ENCODE data around the gene ZNF764. TPM values are rescaled to one million over a fixed set of nuclear protein-coding genes. Genes with fewer than 3 reads are reported as not detected.

ZNF764 gene
- total RNA-seq, 1 experiment from 2014 or later, result 16.5 TPM

DNA sequence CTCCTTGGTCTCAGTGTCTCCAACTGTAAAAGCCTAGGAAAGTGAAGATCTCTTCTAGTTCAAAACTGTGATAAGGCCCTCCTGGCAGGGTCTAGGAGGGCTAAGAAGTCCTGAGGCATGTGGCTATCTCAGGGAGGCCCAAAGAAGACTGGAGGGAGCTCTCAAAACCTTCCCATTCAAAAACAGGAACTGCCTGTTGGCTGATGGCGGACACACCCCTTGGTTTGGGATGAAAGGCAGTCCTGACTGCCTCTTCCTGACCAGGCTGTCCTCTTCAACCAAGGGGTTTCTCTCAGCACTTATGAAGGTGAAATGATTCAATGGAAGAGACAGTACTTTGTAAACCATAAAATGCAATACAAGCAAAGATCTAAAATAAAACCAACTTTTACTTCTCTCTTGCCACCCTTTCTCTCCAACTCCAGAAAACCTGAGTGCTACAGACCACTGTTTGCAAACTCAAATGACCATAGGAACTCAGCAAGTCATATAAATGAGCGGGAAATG lies 4.7 kb downstream of the ZNF764 start:
- H3K4me1 Mint-ChIP-seq (ENCODE audit: low read depth, unreplicated experiment), result peaks cover 13% of the 10 kb centered on the region
- no peak overlapping the region for H3K27ac Mint-ChIP-seq (ENCODE audit: unreplicated experiment)
- DNase-seq, result no peak
- H3K36me3 Mint-ChIP-seq (ENCODE audit: insufficient read depth, unreplicated experiment), result peaks cover 40% of the 10 kb centered on the region
- intact Hi-C loops (cut with micrococcal nuclease; ENCODE audit: unreplicated experiment), result no loop called here
- no peaks in the 10 kb centered on the region for H3K27me3 Mint-ChIP-seq (ENCODE audit: unreplicated experiment)
- H3K4me3 Mint-ChIP-seq (ENCODE audit: low read depth, unreplicated experiment), result no peak overlapping the region
- CTCF ChIA-PET, result no interaction called here
- BruUV-seq (replicated peaks), result no TSS peak
- TF ChIP-seq, protein P1, sequence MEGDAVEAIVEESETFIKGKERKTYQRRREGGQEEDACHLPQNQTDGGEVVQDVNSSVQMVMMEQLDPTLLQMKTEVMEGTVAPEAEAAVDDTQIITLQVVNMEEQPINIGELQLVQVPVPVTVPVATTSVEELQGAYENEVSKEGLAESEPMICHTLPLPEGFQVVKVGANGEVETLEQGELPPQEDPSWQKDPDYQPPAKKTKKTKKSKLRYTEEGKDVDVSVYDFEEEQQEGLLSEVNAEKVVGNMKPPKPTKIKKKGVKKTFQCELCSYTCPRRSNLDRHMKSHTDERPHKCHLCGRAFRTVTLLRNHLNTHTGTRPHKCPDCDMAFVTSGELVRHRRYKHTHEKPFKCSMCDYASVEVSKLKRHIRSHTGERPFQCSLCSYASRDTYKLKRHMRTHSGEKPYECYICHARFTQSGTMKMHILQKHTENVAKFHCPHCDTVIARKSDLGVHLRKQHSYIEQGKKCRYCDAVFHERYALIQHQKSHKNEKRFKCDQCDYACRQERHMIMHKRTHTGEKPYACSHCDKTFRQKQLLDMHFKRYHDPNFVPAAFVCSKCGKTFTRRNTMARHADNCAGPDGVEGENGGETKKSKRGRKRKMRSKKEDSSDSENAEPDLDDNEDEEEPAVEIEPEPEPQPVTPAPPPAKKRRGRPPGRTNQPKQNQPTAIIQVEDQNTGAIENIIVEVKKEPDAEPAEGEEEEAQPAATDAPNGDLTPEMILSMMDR (IDR thresholded peaks at IDR 0.05; ENCODE audit: unreplicated experiment), result no peak
- H3K9me3 Mint-ChIP-seq (ENCODE audit: low read depth, unreplicated experiment), result no peaks in the 10 kb centered on the region

DNA sequence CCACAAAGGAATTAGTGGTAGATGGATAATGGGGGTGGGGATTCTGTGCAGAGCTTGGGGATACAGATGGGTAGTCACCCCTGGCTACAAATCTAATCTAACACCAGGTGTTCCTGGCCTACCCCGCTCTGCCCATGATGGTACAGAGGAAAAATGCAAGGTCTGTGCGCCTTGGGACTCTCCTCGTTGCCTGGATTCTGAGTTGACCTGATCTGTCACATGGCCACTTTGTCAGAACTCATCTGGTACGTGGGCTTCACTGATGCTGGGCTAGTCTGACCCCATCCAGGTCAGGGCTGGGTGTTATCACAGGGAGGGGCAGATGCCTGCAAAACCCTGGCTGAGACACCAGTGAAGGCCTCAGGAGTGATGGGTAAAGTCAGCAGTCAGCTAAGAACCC lies 5.2 kb downstream of the ZNF764 start:
- TF ChIP-seq, protein P1 (IDR thresholded peaks at IDR 0.05; ENCODE audit: unreplicated experiment), result no peak
- H3K27ac Mint-ChIP-seq (ENCODE audit: unreplicated experiment), result no peak overlapping the region
- DNase-seq, result no peak
- H3K36me3 Mint-ChIP-seq (ENCODE audit: insufficient read depth, unreplicated experiment), result peaks cover 36% of the 10 kb centered on the region
- peaks cover 18% of the 10 kb centered on the region for H3K4me1 Mint-ChIP-seq (ENCODE audit: low read depth, unreplicated experiment)
- intact Hi-C loops (cut with micrococcal nuclease; ENCODE audit: unreplicated experiment), result no loop called here
- H3K4me3 Mint-ChIP-seq (ENCODE audit: low read depth, unreplicated experiment), result no peak overlapping the region
- BruUV-seq (replicated peaks), result no TSS peak
- CTCF ChIA-PET, result no interaction called here
- H3K27me3 Mint-ChIP-seq (ENCODE audit: unreplicated experiment), result no peaks in the 10 kb centered on the region
- H3K9me3 Mint-ChIP-seq (ENCODE audit: low read depth, unreplicated experiment), result no peaks in the 10 kb centered on the region

DNA sequence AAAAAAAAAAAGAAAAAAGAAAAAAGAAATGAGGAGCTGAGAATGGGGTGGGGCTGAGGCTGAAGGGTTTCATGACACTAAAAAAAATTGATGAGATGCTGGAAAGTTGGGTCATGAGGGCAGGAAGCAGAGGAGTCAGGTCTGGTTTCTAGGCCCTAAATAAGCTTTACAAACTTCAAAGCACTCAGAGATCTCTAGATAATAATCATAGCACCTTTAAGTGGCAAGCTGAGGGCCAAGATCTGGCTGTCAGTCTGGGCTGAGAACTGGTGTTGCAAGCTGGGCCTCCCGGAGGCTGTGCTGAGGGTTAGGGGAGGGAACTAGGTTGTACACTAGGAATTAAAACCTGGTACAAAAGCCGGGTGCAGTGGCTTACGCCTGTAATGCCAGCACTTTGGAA lies 6.4 kb downstream of the ZNF764 start:
- intact Hi-C loops (cut with micrococcal nuclease; ENCODE audit: unreplicated experiment), result no loop called here
- peaks cover 18% of the 10 kb centered on the region for H3K4me1 Mint-ChIP-seq (ENCODE audit: low read depth, unreplicated experiment)
- H3K27ac Mint-ChIP-seq (ENCODE audit: unreplicated experiment), result no peak overlapping the region
- H3K36me3 Mint-ChIP-seq (ENCODE audit: insufficient read depth, unreplicated experiment), result peaks cover 25% of the 10 kb centered on the region
- BruUV-seq (replicated peaks), result no TSS peak
- DNase-seq, result no peak
- CTCF ChIA-PET, result interaction anchor here (0.5 kb wide), 1 partner anchor 85 kb away, joined by 3 read pairs; no protein-coding TSS in a partner anchor
- H3K27me3 Mint-ChIP-seq (ENCODE audit: unreplicated experiment), result no peaks in the 10 kb centered on the region
- TF ChIP-seq, protein P1 (IDR thresholded peaks at IDR 0.05; ENCODE audit: unreplicated experiment), result no peak
- H3K4me3 Mint-ChIP-seq (ENCODE audit: low read depth, unreplicated experiment), result no peak overlapping the region
- H3K9me3 Mint-ChIP-seq (ENCODE audit: low read depth, unreplicated experiment), result no peaks in the 10 kb centered on the region

DNA sequence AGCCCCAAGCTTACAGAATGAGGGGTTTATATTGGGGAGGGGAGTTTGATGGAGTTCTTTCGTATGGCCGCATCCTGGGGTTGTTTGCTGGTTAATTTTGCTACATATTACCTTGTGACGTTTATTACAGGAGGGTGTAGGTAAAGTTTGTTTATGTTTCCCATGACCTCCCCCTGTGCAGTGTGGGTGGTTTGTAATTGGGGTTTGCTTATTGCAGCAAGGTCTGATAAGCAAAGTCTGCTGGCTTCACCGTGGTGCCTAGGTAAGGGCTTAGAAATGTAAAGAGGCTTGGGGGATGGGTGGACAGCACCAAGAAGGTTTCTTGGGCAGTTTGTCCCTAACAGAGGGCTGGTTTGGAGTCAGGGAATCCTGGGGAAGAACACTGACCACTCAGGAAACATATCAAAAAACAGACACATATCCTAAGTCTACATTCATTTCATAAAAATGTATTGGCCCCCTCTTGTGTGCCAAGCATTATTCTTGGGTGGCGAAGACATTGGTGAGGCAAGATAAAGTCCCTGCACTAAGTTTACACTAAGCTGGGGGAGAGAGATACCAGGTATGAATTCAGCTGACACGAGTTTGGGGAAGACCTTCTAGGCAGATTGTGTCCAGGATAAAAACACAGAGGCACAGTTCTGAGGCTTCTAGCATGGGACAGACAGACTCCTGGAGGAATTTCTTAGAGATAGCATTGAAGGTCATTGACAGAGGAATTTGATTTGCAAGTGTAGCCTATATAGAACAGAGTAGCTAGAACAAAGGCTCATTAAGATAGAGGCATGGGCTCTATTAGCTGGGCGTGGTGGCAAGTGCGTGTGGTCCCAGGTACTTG lies 9.5 kb downstream of the ZNF764 start:
- CTCF ChIA-PET, result no interaction called here
- intact Hi-C loops (cut with micrococcal nuclease; ENCODE audit: unreplicated experiment), result no loop called here
- Mint-ChIP-seq H3K9me3 (ENCODE audit: low read depth, unreplicated experiment) (no peaks in the 10 kb centered on the region), H3K27me3 (ENCODE audit: unreplicated experiment) (peaks cover 12% of the 10 kb centered on the region), H3K4me1 (ENCODE audit: low read depth, unreplicated experiment) (peaks cover 18% of the 10 kb centered on the region), H3K4me3 (ENCODE audit: low read depth, unreplicated experiment) (no peak overlapping the region), H3K36me3 (ENCODE audit: insufficient read depth, unreplicated experiment) (no peaks in the 10 kb centered on the region), H3K27ac (ENCODE audit: unreplicated experiment) (no peak overlapping the region)
- DNase-seq, result no peak
- TF ChIP-seq, protein P1 (IDR thresholded peaks at IDR 0.05; ENCODE audit: unreplicated experiment), result no peak
- no TSS peak for BruUV-seq (replicated peaks)

Data from Calu3 (cell line).